Panc1 (cell line): Measurements from ENCODE around the gene CENPH. TPM values are rescaled to one million over a fixed set of nuclear protein-coding genes. Genes with fewer than 3 reads are reported as not detected.
A peak's percentile ranks its signal among the peaks of the same experiment; 100 is the strongest.
"Not testable (repeated sequence)": the region's sequence is repeated elsewhere in the genome, so short reads cannot be mapped to it uniquely, and the experiment has no call there.

Experiments
- ATAC-seq: fragments of 200-7000 bp; cut with Tn5 transposase; 2 replicates; pipeline ENCODE4 v1.9.1; 2020; ENCODE audit warnings: mild to moderate bottlenecking, moderate library complexity
- BruUV-seq: library from RNA; stranded (reverse); fragments of 400-500 nt; replicated peaks from 2 replicates; lab custom pipeline; 2021; lab: Mats Ljungman, UMichigan
- CTCF ChIA-PET: fragments of 300-600 bp; sonication (Branson Sonifier 250); formaldehyde crosslinking; loops from one replicate; lab custom pipeline; 2022; ENCODE audit warnings: antibody characterized with exemption; lab: Charles Lee
- POLR2A ChIA-PET: fragments of 300-600 bp; sonication (Branson Sonifier 250); formaldehyde crosslinking; loops from one replicate; lab custom pipeline; 2022; ENCODE audit warnings: antibody characterized with exemption; lab: Charles Lee
- DNase-seq: peaks from one replicate; pipeline ENCODE4 v3.0.0-alpha.2; 2010; ENCODE audit warnings: low read depth, low spot score
- H3K27ac ChIP-seq: 2 replicates; pipeline ENCODE4 v1.5.1; 2011; ENCODE audit warnings: mild to moderate bottlenecking, low read length, inconsistent platforms
- H3K27me3 ChIP-seq: fragments of 200-500 bp; sonication (Bioruptor generic); 2 replicates; pipeline ENCODE4 v1.6.0; 2014; ENCODE audit warnings: low read length, inconsistent platforms; ENCODE audit not compliant: control insufficient read depth, insufficient read depth
- H3K36me3 ChIP-seq: fragments of 200-500 bp; sonication (Bioruptor generic); 2 replicates; pipeline ENCODE4 v1.5.1; 2014; ENCODE audit warnings: inconsistent platforms, mild to moderate bottlenecking, low read length, moderate library complexity; ENCODE audit not compliant: control insufficient read depth, insufficient read depth
- H3K4me1 ChIP-seq: 2 replicates; pipeline ENCODE4 v1.5.1; 2011; ENCODE audit warnings: inconsistent platforms, mild to moderate bottlenecking, low read length, moderate library complexity; ENCODE audit not compliant: control insufficient read depth, insufficient read depth
- H3K4me3 ChIP-seq, 2 experiments: 2 replicates each; pipeline ENCODE4 v1.5.1; 2011 to 2012; ENCODE audit warnings: low read depth in 2 of 2, low read length in 2 of 2, mild to moderate bottlenecking in 2 of 2, inconsistent platforms in 1 of 2, moderate library complexity in 1 of 2
- H3K9me3 ChIP-seq: fragments of 200-500 bp; sonication (Bioruptor generic); 2 replicates; pipeline ENCODE4 v1.5.1; 2014; ENCODE audit warnings: low read depth, mild to moderate bottlenecking, inconsistent platforms, low read length, moderate library complexity; ENCODE audit not compliant: control insufficient read depth, insufficient read depth
- POLR2AphosphoS5 ChIP-seq: IDR thresholded peaks from 2 replicates; pipeline ENCODE4 v1.6.1; 2012; ENCODE audit warnings: mild to moderate bottlenecking, low read depth, low read length, moderate library complexity
- REST ChIP-seq, 2 experiments: IDR thresholded peaks; 2 replicates each; pipeline ENCODE4 v1.6.1; 2011 to 2012; ENCODE audit warnings: low read depth in 2 of 2, control low read depth in 1 of 2, low read length in 1 of 2, mild to moderate bottlenecking in 1 of 2, moderate library complexity in 1 of 2; ENCODE audit not compliant: insufficient read depth in 1 of 2
- SIN3A ChIP-seq: IDR thresholded peaks from 2 replicates; pipeline ENCODE4 v1.6.1; 2012; ENCODE audit warnings: low read depth, mild to moderate bottlenecking, low read length, moderate library complexity, borderline replicate concordance; ENCODE audit not compliant: insufficient read depth
- TCF7L2 ChIP-seq: IDR thresholded peaks from 2 replicates; pipeline ENCODE4 v1.6.1; 2011; ENCODE audit warnings: mild to moderate bottlenecking, low read depth, low read length, inconsistent platforms
- in situ Hi-C: cut with HindIII; loops from 2 replicates; pipeline ENCODE4 v1.10.0; 2016; ENCODE audit warnings: low sequenced_read_pairs, low pct_unique_long_range_greater_than_20kb
- intact Hi-C: fragments of 100-400 bp; cut with micrococcal nuclease; formaldehyde crosslinking; loops from one replicate; pipeline ENCODE4 v1.10.0; 2022; ENCODE audit not compliant: unreplicated experiment
- total RNA-seq: library from RNA; stranded (reverse); gene quantifications from one replicate; pipeline ENCODE4 v1.2.1, GENCODE V29; 2021; ENCODE audit not compliant: unreplicated experiment
- TF ChIP-seq, protein P1 (sequence below): fragments of 450-650 bp; IDR thresholded peaks from 2 replicates; pipeline ENCODE4 v1.5.1; 2017; ENCODE audit warnings: mild to moderate bottlenecking

The CENPH gene
- total RNA-seq, 1 experiment from 2014 or later, result 35.6 TPM

GRCh38 chr5:69231851-69232250 is 42.5 kb downstream of the CENPH start:
- no peak overlapping the region for H3K27ac ChIP-seq
- H3K36me3 ChIP-seq, result peaks cover 15% of the 10 kb centered on the region
- H3K4me1 ChIP-seq, result no peaks in the 10 kb centered on the region; the same call in 1 of the 2 replicates
- ChIA-PET POLR2A (interaction anchor here (0.6 kb wide), 1 partner anchor 15 kb away, joined by 5 read pairs; no protein-coding TSS in a partner anchor), CTCF (no interaction called here)
- no peak for ATAC-seq
- H3K4me3 ChIP-seq, result no peak overlapping the region
- intact Hi-C loops, result no loop called here
- DNase-seq, result no peak
- no TSS peak for BruUV-seq
- no peaks in the 10 kb centered on the region for H3K27me3 ChIP-seq
- no peaks in the 10 kb centered on the region for H3K9me3 ChIP-seq
- no peak for TF ChIP-seq POLR2AphosphoS5
- TF ChIP-seq REST (IDR thresholded peaks at IDR 0.05; ENCODE audit: insufficient read depth in 1 of 2, low read depth in 2 of 2, low read length in 1 of 2), result no peak
- TF ChIP-seq TCF7L2, result no peak
- TF ChIP-seq, protein P1, sequence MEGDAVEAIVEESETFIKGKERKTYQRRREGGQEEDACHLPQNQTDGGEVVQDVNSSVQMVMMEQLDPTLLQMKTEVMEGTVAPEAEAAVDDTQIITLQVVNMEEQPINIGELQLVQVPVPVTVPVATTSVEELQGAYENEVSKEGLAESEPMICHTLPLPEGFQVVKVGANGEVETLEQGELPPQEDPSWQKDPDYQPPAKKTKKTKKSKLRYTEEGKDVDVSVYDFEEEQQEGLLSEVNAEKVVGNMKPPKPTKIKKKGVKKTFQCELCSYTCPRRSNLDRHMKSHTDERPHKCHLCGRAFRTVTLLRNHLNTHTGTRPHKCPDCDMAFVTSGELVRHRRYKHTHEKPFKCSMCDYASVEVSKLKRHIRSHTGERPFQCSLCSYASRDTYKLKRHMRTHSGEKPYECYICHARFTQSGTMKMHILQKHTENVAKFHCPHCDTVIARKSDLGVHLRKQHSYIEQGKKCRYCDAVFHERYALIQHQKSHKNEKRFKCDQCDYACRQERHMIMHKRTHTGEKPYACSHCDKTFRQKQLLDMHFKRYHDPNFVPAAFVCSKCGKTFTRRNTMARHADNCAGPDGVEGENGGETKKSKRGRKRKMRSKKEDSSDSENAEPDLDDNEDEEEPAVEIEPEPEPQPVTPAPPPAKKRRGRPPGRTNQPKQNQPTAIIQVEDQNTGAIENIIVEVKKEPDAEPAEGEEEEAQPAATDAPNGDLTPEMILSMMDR, result no peak
- TF ChIP-seq SIN3A, result no peak
- in situ Hi-C loops, result no loop called here

- ChIA-PET POLR2A (interaction anchor here (0.6 kb wide), 2 partner anchors 20 to 45 kb away, joined by 3 to 5 read pairs; no protein-coding TSS in a partner anchor), CTCF (interaction anchor here (1.0 kb wide), 1 partner anchor 100 kb away, joined by 11 read pairs; no protein-coding TSS in a partner anchor)
- TF ChIP-seq, protein P1, result no peak
- TF ChIP-seq SIN3A (peak; percentile 99), TCF7L2 (peak; percentile 50; the same call in 1 of the 2 replicates), POLR2AphosphoS5 (peak; percentile 88), REST (IDR thresholded peaks at IDR 0.05; ENCODE audit: insufficient read depth in 1 of 2, low read depth in 2 of 2, low read length in 1 of 2) (no peak; a peak in 1 of 4 replicates)
- Histone ChIP-seq H3K4me1 (peaks cover 24% of the 10 kb centered on the region), H3K27me3 (no peaks in the 10 kb centered on the region), H3K9me3 (no peaks in the 10 kb centered on the region), H3K4me3 (peak within 1 kb of the TSS; percentile 87 to 93), H3K36me3 (peaks cover 9% of the 10 kb centered on the region), H3K27ac (peak within 1 kb of the TSS; percentile 88)
- TSS peak; percentile 92 for BruUV-seq
- in situ Hi-C loops (no loop called here), intact Hi-C loops (no loop called here)
- DNase-seq (peak; percentile 82), ATAC-seq (peak; percentile 99)
Measured at GRCh38 chr5:69234457-69235268, 45.3 kb downstream of the CENPH start, which contains the start of gene CDK7. Gene CDK7 (plus strand): TSS chr5:69234886. CDS start chr5:69234976, 90 bp downstream.

GRCh38 chr5:69236733-69237132 is 47.4 kb downstream of the CENPH start:
- H3K27ac ChIP-seq, POLR2A ChIA-PET, ATAC-seq, CTCF ChIA-PET, H3K27me3 ChIP-seq, intact Hi-C loops, H3K9me3 ChIP-seq, BruUV-seq, H3K4me3 ChIP-seq, in situ Hi-C loops, H3K36me3 ChIP-seq, DNase-seq: not testable (repeated sequence)
- peaks cover 28% of the 10 kb centered on the region for H3K4me1 ChIP-seq
